ENCODE measurements around the gene SEMA3B. TPM values are rescaled to one million over a fixed set of nuclear protein-coding genes. Genes with fewer than 3 reads are reported as not detected.

The SEMA3B gene
- total RNA-seq, 4 donors from 2014 or later: 29.1 to 54.9 (median 44.2) TPM

DNA sequence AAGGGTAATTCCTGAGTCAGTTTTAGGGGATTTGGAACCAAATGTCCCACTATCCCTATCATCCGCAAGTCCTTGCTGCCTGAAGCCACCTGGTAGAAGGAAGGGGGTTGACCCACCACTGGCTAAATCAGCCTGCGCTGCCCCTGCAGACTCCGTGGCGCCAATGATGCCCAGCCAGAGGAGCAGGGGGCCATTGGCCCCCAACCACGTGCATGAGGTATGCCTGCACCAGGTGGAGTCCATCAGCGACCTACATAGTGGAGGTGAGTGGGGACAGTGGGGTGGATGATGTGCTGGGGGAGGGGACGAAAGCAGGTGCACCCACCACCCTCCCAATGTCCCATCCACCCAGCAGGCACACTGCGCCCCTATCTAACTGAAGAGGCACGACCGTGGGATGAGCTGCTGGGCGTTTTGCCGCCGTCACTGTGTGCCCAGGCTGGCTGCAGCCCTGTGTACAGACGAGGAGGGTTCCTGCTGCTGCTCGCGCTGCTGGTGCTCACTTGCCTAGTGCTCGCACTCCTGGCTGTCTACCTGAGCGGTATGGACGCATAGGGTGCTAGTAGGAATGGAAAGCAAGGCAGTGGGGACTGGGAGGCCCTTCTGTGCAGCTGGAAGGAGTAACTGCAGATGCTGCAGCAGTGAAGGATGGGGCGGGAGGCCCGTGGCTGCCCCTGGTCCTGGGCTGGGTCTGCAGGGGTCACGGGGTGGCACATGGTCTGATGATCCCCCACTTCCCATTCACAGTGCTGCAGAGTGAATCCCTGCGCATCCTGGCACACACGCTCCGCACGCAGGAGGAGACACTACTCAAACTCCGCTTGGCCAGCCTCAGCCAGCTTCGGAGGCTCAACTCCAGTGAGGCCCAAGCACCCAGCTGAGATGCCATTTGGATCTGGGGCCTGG lies 17.6 kb downstream of the SEMA3B start:
- no peak for ATAC-seq
- Histone ChIP-seq H3K4me3 (no peak overlapping the region), H3K27me3 (no peaks in the 10 kb centered on the region), H3K27ac (no peak overlapping the region), H3K9me3 (no peaks in the 10 kb centered on the region), H3K4me1 (peaks cover 0 to 16% (median 6%) of the 10 kb centered on the region in 3 donors), H3K36me3 (peaks cover 0 to 46% of the 10 kb centered on the region in 2 donors)
- no peak for TF ChIP-seq POLR2AphosphoS5 (IDR thresholded peaks at IDR 0.05)
- TF ChIP-seq, protein P1, sequence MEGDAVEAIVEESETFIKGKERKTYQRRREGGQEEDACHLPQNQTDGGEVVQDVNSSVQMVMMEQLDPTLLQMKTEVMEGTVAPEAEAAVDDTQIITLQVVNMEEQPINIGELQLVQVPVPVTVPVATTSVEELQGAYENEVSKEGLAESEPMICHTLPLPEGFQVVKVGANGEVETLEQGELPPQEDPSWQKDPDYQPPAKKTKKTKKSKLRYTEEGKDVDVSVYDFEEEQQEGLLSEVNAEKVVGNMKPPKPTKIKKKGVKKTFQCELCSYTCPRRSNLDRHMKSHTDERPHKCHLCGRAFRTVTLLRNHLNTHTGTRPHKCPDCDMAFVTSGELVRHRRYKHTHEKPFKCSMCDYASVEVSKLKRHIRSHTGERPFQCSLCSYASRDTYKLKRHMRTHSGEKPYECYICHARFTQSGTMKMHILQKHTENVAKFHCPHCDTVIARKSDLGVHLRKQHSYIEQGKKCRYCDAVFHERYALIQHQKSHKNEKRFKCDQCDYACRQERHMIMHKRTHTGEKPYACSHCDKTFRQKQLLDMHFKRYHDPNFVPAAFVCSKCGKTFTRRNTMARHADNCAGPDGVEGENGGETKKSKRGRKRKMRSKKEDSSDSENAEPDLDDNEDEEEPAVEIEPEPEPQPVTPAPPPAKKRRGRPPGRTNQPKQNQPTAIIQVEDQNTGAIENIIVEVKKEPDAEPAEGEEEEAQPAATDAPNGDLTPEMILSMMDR (IDR thresholded peaks at IDR 0.05): no peak
- no peak for TF ChIP-seq POLR2A (IDR thresholded peaks at IDR 0.05)
- no peak for TF ChIP-seq EP300 (IDR thresholded peaks at IDR 0.05)
- WGBS, 2 donors (ENCODE audit: low coverage in 1 of 2): 73% methylated on average over 6 of the region's 28 CpGs; no CpG with 5 or more reads in 1 of the 2 donors

DNA sequence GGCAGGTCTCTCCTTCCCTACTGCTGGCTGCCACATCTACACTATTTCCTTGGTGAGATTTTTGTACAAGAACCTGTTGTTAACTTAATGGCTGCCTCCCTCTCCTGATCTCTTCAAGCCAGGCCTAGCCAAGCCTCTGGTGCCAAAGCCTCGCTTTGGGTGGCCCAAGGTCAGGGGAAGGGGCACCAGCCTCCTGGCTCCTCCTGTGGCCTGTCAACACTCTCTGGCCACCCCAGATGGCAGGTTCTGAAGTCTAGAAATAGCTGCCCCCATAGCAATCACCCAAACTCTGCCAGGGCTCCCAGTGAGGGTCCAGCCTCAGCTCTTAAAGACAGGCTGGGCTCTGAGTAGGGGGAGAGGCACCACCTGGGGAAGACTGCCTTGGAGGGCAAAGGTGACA lies 18.3 kb downstream of the SEMA3B start:
- peaks cover 0 to 18% (median 6%) of the 10 kb centered on the region in 3 donors for H3K4me1 ChIP-seq
- 80% methylated on average over 1 of the region's 1 CpG; no CpG with 5 or more reads in 1 of the 2 donors for WGBS, 2 donors (ENCODE audit: low coverage in 1 of 2)
- H3K9me3 ChIP-seq: no peaks in the 10 kb centered on the region
- no peak for ATAC-seq
- H3K4me3 ChIP-seq: no peak overlapping the region
- H3K27ac ChIP-seq: no peak overlapping the region
- no peak for TF ChIP-seq EP300 (IDR thresholded peaks at IDR 0.05)
- TF ChIP-seq, protein P1 (IDR thresholded peaks at IDR 0.05): no peak
- TF ChIP-seq POLR2AphosphoS5 (IDR thresholded peaks at IDR 0.05): no peak
- no peak for TF ChIP-seq POLR2A (IDR thresholded peaks at IDR 0.05)
- no peaks in the 10 kb centered on the region for H3K27me3 ChIP-seq
- H3K36me3 ChIP-seq: peaks cover 0 to 46% of the 10 kb centered on the region in 2 donors

DNA sequence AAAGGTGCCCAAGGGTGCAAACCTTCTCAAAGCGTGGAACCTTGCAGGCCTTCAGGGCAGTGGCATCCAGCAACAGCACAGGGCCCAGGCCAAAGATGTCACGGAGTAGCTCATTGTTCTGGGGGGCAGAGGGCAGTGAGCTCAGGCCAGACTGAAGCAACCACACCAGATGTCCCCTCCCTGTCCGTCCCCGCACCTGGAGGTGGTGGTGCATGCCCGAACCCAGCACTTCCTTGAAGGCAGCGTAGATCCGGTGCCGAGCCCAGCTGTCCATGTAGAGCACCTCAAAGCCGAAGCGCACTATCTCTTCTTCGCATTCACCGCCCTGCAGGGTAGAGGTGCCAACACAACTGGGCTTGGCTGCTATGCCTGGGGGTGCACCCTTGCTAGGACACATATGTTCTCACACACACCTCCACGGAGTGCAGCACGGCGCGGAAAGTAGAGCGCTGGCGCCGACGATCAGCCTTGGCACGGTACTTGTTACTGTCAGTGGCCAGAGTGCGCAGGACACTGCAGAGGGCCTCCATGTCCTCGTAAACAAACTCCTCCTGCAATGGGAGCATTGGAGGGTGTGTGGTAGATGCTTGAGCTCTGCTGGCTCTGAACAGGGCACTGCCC lies 19.6 kb downstream of the SEMA3B start:
- Histone ChIP-seq H3K36me3 (peaks cover 0 to 46% of the 10 kb centered on the region in 2 donors), H3K27ac (no peak overlapping the region), H3K27me3 (no peaks in the 10 kb centered on the region), H3K4me1 (peaks cover 0 to 28% (median 14%) of the 10 kb centered on the region in 3 donors), H3K9me3 (no peaks in the 10 kb centered on the region), H3K4me3 (no peak overlapping the region)
- TF ChIP-seq POLR2AphosphoS5 (IDR thresholded peaks at IDR 0.05): no peak
- TF ChIP-seq, protein P1 (IDR thresholded peaks at IDR 0.05): no peak
- no peak for TF ChIP-seq POLR2A (IDR thresholded peaks at IDR 0.05)
- TF ChIP-seq EP300 (IDR thresholded peaks at IDR 0.05): no peak
- ATAC-seq: no peak
- WGBS, 2 donors (ENCODE audit: low coverage in 1 of 2): 90 to 97% methylated on average over 2 to 7 of the region's 23 CpGs

DNA sequence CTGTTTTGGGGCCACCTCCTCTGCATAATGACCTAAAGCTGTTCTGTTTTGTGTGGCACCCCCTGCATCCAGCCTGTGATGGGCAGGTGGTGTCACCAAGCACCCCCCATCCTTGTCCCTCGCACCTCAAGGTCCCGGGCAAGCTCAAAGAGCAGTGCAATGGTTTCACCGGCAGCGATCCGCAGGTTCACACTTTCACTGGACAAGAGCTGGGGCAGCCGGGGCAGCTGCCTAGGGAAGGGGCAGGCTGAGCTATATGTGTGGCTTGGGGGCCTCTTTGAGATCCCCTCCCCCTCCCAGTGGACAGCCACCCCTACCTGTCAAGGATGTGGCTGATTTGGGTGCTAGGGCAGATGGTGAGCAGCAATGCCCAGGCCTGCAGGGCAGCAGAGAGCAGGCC lies 20.2 kb downstream of the SEMA3B start:
- Histone ChIP-seq H3K27me3 (no peaks in the 10 kb centered on the region), H3K36me3 (peaks cover 0 to 46% of the 10 kb centered on the region in 2 donors), H3K4me3 (no peak overlapping the region), H3K27ac (no peak overlapping the region), H3K4me1 (peaks cover 0 to 28% (median 14%) of the 10 kb centered on the region in 3 donors), H3K9me3 (no peaks in the 10 kb centered on the region)
- TF ChIP-seq POLR2A (IDR thresholded peaks at IDR 0.05): no peak
- no peak for ATAC-seq
- no CpG with 5 or more reads among the region's 6 CpGs for WGBS, 2 donors (ENCODE audit: low coverage in 1 of 2)

DNA sequence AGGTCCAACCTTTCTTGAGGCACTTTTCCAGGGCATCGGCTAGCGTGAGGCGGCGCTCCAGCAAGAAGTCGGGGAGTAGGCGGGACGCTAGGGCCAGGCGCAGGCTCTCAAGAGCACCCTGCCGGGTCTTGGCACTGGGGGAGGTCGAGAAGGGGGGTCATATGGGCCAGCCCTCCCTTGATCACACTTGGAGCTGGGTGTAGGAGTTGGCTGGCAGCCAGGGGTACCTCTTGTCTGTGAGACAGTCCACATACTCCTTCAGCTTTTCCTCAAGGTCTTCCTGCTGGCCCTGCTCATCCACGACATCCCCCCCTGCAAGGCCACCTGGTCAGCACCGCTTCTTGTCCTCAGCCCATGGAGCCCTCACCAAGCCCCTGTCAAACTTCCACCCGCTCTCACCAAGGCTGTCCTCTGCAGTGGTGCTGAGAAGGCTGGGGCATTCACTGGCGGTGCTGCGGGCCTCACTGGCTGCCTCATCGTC lies 21.3 kb downstream of the SEMA3B start:
- no peak for TF ChIP-seq POLR2A (IDR thresholded peaks at IDR 0.05)
- TF ChIP-seq, protein P1 (IDR thresholded peaks at IDR 0.05): no peak
- TF ChIP-seq EP300 (IDR thresholded peaks at IDR 0.05): no peak
- TF ChIP-seq POLR2AphosphoS5 (IDR thresholded peaks at IDR 0.05): no peak
- ATAC-seq: no peak
- 92% methylated on average over 2 of the region's 16 CpGs; no CpG with 5 or more reads in 1 of the 2 donors for WGBS, 2 donors (ENCODE audit: low coverage in 1 of 2)
- Histone ChIP-seq H3K4me3 (no peak overlapping the region), H3K9me3 (no peaks in the 10 kb centered on the region), H3K27me3 (no peaks in the 10 kb centered on the region), H3K4me1 (peaks cover 0 to 28% (median 14%) of the 10 kb centered on the region in 3 donors), H3K36me3 (peaks cover 0 to 46% of the 10 kb centered on the region in 2 donors), H3K27ac (no peak overlapping the region)

All from gastroesophageal sphincter (tissue), 4 donors.